WERI-Rb-1 (cell line): ENCODE data around the gene RBSN.

Experiments
- DNase-seq: peaks from one replicate; pipeline ENCODE4 v3.0.0-alpha.2; 2020
- H3K27ac ChIP-seq: fragments of 250-450 bp; sonication (Bioruptor Pico); 2 replicates; pipeline ENCODE4 v1.5.1; 2020; ENCODE audit warnings: mild to moderate bottlenecking, moderate library complexity
- H3K27me3 ChIP-seq: fragments of 250-450 bp; sonication (Bioruptor Pico); 2 replicates; pipeline ENCODE4 v1.5.1; 2021; ENCODE audit warnings: mild to moderate bottlenecking, low read depth, moderate library complexity; ENCODE audit not compliant: insufficient read depth, severe bottlenecking
- H3K36me3 ChIP-seq: fragments of 250-450 bp; sonication (Bioruptor Pico); 2 replicates; pipeline ENCODE4 v1.5.1; 2020; ENCODE audit warnings: mild to moderate bottlenecking, moderate library complexity
- H3K4me3 ChIP-seq: 2 replicates; pipeline ENCODE4 v1.5.1; 2011; ENCODE audit warnings: low read depth, mild to moderate bottlenecking, control low read depth, low read length
- H3K9me3 ChIP-seq: fragments of 250-450 bp; sonication (Bioruptor Pico); 2 replicates; pipeline ENCODE4 v1.5.1; 2021; ENCODE audit warnings: mild to moderate bottlenecking, moderate library complexity; ENCODE audit not compliant: severe bottlenecking
- CTCF ChIP-seq: IDR thresholded peaks from 2 replicates; pipeline ENCODE4 v1.5.1; 2011; ENCODE audit warnings: low read depth, mild to moderate bottlenecking, control low read depth, inconsistent platforms, low read length

RBSN gene

GRCh38 chr3:15092686-15093085 lies 6.3 kb downstream of the RBSN start:
- DNase-seq = no peak
- H3K27me3 ChIP-seq = no peaks in the 10 kb centered on the region
- no peak for TF ChIP-seq CTCF
- H3K4me3 ChIP-seq = no peak overlapping the region
- peaks cover 48% of the 10 kb centered on the region for H3K36me3 ChIP-seq
- no peaks in the 10 kb centered on the region for H3K9me3 ChIP-seq
- no peak overlapping the region for H3K27ac ChIP-seq

DNA sequence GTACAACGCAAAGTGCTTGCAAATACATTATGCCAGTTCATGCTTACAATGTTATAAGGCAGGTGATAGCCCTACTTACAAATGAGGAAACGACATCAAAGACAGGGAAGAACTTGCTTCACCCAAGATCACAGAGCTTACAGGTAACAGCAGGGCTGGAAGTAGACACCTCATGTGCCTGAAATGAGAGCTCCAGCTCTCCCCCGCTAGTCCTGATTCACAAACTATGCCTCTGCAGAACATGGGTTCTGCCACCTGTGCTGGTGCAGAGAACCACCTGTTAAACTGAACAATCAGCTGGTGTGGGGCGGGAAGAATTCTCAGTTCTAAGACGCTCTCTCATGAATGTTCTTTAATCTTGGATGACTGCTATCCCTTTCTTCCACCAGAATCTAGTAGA lies 7.4 kb downstream of the RBSN start:
- TF ChIP-seq CTCF = no peak
- Histone ChIP-seq H3K9me3 (no peaks in the 10 kb centered on the region), H3K4me3 (no peak overlapping the region), H3K36me3 (peaks cover 59% of the 10 kb centered on the region), H3K27ac (no peak overlapping the region), H3K27me3 (no peaks in the 10 kb centered on the region)
- DNase-seq = no peak

DNA sequence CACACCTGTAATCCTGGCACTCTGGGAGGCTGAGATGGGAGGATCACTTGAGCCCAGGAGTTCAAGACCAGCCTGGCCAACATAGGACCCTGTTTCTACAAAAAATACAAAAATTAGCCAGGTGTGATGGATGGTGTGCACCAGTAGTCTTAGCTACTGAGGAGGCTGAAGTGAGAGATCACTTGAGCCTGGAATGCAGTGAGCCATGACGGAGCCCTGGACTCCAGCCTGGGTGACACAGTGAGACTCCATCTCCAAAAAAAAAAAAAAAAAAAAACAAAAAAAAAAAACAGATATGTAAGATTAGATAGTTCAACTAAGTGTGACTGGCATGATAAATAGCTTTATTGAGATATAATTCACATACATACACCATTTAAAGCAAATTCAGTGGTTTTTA lies 9.7 kb downstream of the RBSN start:
- Histone ChIP-seq H3K27ac (no peak overlapping the region), H3K9me3 (no peaks in the 10 kb centered on the region), H3K36me3 (peaks cover 61% of the 10 kb centered on the region), H3K4me3 (no peak overlapping the region), H3K27me3 (no peaks in the 10 kb centered on the region)
- no peak for DNase-seq
- TF ChIP-seq CTCF = no peak

- Histone ChIP-seq H3K4me3 (no peak overlapping the region), H3K27ac (no peak overlapping the region), H3K27me3 (no peaks in the 10 kb centered on the region), H3K9me3 (no peaks in the 10 kb centered on the region), H3K36me3 (peaks cover 71% of the 10 kb centered on the region)
- TF ChIP-seq CTCF = no peak
- no peak for DNase-seq
Observed at GRCh38 chr3:15086699-15087098, 12.2 kb downstream of the RBSN start.

DNA sequence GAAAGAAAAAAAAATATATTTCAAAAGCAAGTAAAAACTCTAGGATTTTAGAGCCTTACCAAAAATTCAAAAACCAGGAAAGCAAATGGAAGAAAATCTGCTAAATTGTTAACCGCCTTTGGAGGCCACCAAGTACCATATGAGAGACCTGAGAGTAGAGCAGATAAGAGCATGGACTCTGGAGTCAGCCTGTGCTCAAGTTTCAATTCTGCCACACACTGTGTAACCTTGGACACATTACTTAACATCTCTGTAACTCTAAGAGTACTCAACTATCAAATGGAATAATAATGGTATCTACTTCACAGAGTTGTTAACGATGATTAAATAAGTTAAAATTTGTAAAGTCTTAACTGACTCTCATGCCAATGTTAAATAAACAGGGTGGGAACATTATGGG lies 12.7 kb downstream of the RBSN start:
- no peak overlapping the region for H3K4me3 ChIP-seq
- H3K36me3 ChIP-seq = peaks cover 72% of the 10 kb centered on the region
- H3K9me3 ChIP-seq = no peaks in the 10 kb centered on the region
- no peak overlapping the region for H3K27ac ChIP-seq
- H3K27me3 ChIP-seq = no peaks in the 10 kb centered on the region
- no peak for DNase-seq
- TF ChIP-seq CTCF = no peak

DNA sequence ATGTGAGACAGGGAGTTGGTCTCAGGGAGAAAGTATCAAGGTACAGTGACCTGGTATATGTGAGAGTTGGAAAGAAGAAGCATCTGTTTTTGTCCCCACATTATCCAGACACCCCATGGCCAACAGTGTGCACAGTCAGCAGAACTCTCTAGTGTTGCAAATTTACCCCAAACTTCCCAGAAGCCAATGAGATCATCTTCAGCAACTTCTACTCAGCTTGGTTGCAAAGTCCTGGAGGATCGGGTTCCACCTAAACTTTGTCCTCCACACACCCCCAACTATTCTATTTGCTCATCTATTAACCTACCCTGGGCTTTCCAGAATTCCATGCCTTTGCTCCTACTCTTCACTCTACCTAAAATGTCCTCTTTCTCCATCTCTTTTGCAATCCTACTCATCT lies 15.7 kb downstream of the RBSN start:
- Histone ChIP-seq H3K4me3 (no peak overlapping the region), H3K36me3 (peaks cover 78% of the 10 kb centered on the region), H3K27me3 (no peaks in the 10 kb centered on the region), H3K27ac (no peak overlapping the region), H3K9me3 (no peaks in the 10 kb centered on the region)
- no peak for TF ChIP-seq CTCF
- DNase-seq = no peak
